Measurements from ENCODE around the gene STS.

STS gene

DNA sequence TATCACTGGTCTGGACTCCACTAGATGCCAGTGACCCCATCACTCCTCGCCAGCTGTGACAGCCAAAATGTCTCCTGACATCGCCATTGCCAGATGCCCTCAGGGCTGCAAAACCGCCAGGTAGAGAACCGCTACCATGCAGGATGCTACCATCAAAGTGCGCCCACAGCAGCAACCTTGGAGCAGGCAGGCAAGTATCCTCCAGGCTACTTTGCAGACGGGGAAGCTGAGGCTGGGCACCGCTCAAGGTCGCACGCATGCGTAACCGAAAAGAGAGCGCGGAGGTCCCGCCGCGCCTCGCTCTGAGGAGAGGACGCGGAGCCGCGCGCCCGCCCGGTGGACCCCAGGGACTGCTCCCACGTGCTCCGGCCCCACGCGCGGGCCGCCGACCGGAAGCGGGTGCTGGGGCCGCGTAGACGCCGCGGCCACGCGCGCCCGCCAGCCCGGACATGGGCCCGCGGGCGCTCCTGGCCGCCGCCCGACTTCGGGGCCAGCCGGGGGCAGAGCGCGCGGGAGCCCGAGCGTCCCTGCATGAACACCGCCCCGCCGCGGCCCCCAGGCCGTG lies at the start of gene STS:
TSS of gene STS (plus strand) at position 300 of the 565 bp plus-strand sequence. CDS start 105,488 bp downstream, outside the sequence.
- no peak for DNase-seq

DNA sequence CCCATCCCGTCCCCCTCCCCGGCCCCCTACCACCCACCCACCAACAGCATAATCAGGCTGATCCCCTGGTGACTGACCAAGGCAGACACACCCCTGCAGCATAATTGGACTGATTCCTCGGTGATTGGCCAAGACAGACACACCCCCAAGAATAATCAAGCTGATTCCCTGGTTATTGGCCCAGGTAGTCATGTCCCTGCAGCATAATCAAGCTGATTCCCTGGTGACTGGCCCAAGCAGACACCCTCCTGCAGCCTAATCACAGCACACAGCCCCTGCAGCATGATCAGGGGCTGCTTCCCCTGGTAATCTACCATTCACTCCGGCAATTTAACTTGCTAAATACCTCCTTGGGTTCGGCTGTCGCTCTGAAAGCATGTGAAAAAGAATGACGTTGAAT lies 47.5 kb upstream of the STS start:
- DNase-seq: no peak

DNA sequence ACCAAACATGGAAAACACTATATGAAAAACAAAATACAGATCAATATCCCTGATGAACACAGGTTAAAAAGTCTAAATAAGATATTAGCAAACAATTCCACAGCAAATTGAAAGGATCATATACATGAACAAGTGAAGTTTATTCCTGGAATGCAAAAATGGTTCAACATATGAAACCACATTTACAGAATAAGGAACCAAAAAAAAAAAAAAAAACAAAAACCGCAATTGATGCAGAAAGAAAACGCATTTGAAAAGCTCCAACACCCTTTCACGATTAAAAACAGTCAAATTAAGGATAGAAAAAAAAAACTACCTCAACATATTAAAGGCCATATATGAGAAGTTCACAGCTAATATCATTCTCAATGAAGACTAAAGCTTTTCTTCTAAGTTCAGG lies 45.4 kb upstream of the STS start:
- DNase-seq: no peak

- DNase-seq: no peak
Measured at GRCh38 chrX:7106649-7107048, 40.9 kb upstream of the STS start.

- no peak for DNase-seq
Measured at GRCh38 chrX:7108030-7108429, 39.5 kb upstream of the STS start.

DNA sequence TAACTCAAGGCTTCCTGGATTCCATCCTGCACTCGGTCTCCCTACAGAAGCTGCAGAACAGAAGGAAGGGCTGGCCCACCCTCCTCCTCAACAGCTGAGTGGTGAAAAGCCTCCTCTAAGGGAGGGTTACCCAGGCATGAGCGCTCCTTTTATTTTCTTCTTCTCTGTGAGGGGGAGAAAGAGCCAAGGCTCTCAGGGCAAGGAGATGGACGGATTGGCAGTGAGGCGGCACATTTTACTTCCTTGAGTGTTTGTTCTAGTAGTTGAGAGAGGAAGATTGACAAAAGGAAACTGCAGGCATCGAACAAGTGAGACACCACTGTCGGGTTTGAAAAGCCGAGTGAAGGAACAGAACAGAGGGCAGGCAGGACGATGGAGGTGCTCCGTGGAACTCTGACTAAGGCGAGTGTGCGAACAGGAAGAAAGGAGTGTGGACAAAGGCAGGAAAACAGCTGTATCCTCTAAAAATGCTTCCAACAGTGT lies 38.4 kb upstream of the STS start:
- DNase-seq: peak; percentile 2

DNA sequence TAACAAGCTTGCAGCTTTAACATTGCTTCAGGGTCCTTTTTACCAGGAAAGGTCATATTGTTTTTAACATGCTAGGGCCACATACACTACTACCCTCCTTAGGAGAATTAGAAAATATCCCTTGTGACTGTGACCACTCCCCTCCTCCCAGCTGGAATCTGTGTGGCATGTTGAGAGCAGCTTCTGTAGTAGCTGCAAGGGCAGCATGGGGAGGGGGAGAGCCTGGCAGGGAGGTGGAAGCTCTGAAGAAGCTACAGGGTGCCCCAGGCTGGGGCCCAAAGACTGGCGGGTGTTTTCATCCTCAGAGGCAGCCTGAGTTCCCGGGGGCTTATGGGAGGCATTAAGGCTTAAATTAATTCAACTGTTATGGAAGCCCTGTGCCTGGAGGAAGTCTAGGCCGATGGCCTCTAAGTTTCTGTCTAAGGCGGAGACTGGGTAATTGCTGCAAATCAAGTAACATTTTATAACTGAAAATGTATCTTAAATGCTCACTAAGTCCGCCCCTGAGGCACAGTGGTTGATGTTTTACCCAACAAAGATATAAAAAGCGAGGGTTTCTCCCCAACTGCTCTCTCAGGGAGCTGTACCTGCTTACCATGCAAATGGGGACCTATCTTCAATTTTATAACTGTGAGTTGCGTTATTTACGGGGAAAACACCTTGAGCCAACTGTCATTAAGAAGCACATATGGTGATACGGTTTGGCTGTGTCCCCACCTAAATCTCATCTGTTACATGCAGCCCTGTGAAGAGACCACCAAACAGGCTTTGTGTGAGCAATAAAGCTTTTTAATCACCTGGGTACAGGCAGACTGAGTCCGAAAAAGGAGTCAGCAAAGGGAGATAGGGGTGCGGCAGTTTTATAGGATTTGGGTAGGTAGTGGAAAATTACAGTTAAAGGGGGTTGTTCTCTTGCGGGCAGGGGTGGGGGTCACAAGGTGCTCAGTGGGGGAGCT lies 37.4 kb upstream of the STS start:
- no peak for DNase-seq

- DNase-seq: no peak
Measured at GRCh38 chrX:7110821-7111276, 36.7 kb upstream of the STS start.

DNA sequence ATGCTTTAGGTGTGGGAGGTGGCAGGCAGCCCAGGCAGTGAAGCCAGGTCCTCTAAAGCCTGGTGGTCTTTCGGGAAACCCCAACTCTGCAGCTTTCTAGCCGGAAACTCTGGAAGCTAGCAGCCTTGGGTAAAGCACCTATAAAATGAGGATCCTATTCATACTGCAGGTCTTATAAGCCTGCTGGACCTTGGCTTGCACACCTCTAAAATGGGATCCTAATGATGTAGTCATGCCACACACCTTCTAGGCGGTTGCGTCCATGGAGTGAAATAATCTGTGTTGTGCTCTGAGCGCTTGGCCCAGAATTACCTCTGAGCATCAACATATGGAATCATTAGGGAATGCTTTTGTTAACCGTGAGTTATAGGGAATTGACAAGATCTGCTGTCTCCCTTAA lies 36.0 kb upstream of the STS start:
- no peak for DNase-seq

- DNase-seq: no peak
Measured at GRCh38 chrX:7112071-7112470, 35.4 kb upstream of the STS start.

- DNase-seq: no peak
Measured at GRCh38 chrX:7115557-7115956, 32.0 kb upstream of the STS start.

GRCh38 chrX:7116081-7116480 lies 31.4 kb upstream of the STS start:
- DNase-seq: no peak

DNA sequence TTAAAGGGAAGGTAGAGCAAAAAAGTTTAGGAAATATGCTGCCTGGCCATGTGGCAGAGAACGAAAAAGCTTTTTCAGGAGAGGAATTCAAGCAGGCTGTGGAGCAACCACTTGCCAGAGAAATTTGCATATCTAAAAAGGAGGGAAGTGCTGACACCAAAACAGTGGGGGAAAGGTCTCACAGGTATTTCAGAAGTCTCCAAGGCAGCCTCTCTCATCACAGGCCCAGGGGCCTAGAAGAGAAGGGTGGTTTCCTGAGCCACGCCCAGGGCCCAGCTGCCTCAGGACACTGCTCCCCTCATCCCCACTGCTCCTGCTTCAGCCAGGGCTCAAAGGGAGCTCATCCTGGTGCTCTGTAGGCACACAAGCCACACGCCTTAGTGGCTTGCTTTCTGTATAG lies 29.9 kb upstream of the STS start:
- DNase-seq: no peak

DNA sequence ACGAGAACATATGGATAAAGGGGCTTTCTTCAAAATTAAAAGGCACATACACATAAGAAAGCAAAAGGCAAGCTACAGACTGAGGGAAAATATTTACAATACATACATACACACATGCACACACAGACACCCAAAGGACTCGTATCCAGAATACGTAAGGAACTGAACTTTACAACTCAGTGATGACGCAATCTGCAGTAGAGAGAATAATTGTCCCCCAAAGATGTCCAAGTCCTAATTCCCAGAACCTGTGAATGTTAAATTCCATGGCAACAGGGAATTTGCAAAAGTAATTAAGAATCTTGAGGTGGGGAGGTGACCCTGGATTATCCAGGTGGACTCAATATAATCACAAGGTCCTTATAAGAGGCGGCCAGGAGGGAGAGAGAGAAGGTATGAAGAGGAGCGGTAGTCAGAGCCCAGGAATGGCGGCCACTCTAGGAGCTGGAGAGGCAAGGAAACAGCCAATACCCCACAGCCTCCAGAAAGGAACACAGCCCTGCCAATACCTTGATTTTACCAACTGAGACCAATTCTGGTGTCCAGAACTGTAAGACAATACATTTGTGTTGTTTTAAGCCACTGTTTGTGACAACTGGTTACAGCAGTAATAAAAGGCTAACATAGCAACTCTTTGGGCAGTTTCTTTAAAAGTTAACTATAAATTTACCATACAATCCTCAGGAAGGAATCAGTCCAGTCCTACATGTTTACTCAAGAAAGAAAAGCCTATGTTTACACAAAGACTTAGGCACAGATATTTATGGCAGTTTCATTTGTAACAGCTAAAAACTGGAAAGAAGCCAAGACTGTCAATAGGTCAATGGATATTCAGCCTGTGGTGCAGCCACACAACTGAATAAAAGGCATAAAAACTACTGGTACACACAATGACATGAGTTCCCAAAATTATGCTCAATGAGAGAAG lies 27.3 kb upstream of the STS start:
- peak; percentile 0 for DNase-seq

DNA sequence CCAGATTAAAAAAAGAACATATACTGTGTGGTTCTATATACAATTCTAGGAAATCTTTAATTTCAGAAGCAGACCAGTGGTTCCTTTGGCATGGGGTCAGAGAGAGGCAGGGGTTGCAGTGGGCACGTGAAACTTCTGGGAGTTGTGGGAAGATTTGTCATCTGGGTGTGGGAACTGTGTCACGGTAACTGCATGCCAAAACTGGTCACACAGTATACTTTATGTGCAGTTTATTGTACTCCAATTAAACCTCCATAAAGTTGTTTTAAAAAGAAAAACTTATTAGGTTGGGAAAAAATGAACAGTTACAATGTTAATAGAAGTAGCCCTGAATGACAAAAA lies 26.7 kb upstream of the STS start:
- DNase-seq: no peak

- no peak for DNase-seq
Measured at GRCh38 chrX:7127056-7127455, 20.5 kb upstream of the STS start.

DNA sequence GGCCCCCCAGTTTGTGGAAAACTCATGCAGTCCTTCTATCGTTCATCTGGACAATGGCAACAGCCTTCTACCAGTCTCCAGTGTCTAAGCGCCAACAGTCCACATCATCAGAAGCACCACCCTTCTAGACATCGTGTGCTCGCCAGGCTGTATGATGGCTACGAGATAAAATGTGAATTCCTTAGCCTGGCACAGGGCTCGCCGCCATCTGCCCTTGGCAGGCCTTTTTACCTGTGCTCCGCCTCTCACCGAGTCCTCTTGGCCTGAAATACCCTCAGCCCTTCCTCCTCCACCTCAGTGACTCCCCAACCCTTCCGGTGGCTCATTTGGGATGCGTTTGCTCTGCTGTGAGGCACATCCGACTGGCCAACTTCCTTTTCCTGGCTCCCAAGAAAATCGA lies 15.9 kb upstream of the STS start:
- DNase-seq: no peak

DNA sequence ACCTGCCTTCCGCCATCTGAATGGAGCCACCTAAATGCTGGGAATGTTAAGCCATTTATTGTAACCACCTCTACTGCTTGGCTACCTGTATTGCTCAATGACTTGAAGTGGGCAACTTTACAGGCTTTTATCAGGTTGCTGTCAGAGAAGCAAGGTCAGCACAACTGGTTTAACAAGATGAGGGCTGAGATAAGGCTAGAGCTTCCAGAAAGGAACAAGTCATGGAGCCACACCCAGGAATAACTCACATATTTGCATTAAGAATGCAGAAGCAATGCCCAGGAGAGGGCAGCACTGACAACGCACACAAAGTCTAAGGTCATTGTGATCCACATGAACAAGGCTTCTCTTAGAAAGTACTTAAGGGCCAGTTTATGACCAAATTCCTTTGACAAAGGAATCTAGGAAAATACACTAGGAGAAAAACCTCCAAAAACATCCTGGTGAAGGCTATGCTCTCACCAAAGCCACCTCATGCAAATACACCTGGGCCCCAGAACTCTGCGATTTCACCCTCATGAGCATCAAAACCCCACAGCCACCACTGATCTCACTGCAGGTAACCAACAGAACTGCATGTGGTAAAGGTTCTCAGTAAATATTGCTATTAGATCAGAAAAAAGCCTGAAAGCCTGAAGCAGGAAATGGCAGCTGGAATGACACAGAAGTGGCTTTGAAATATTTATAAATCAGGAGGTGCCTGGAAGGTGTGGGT lies 15.0 kb upstream of the STS start:
- peak; percentile 24 for DNase-seq

DNA sequence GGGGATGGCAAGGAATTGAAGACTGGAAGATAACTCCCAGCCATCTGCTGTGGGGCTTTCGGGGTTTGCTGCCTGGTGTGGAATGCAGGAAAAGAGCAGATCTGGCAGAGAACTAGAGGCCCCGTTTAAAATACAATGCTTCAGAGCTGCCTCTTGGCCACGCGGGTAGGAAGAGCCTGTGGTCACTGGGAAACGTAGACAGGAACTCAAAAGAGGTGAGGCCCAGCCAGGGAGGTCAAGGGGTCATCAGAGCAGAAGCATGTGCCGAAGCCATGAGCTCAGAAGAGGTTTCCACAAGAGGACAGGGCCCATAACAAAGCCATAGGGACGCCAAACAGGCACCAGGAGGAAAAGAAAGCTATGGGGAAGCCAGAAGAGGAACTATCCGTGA lies 14.5 kb upstream of the STS start:
- no peak for DNase-seq

DNA sequence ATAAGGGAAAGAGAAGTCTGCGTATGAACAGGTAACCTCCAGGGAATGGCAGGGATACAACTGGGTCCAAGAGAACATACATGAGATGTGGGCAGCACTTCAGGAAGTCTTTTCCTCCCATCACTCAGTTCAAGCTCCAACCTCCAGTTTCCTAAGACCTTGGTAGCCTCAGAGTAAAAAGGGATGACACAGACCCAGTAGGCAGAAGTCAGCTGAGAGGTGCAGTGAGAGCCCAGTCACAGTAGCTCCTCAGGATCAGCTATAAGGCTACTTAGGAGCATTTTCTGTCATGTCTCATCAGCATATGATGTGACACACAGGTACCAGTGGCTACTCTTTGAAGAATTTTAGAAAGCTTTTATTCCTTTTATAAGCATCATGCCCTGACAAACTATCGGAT lies 12.5 kb upstream of the STS start:
- DNase-seq: no peak

GRCh38 chrX:7139202-7140081 lies 8.1 kb upstream of the STS start:
- DNase-seq: no peak

- DNase-seq: no peak
Measured at GRCh38 chrX:7143076-7143475, 4.4 kb upstream of the STS start.
